ENCODE data around the gene LRRC10.

LRRC10 gene

DNA sequence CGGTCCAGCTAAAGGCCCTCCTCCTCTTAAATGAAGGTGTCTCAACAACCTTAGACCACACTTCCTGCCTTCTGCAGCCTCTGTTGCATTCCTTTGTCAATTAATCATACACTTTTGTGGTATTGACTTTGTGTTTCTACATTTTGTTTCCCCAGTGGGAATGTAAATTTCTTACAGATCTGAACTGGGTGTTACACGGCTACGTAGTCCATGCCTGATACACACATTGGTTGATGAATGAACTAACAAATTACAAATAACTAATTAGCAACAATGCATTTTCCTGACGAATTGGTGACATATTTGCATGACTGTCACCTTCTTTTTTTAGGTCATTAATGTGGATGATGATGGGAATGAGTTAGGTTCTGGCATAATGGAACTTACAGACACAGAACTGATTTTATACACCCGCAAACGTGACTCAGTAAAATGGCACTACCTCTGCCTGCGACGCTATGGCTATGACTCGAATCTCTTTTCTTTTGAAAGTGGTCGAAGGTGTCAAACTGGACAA lies 40.6 kb downstream of the LRRC10 start:
- DNase-seq (ENCODE audit: low read depth, low spot score) = peak; percentile 87

DNA sequence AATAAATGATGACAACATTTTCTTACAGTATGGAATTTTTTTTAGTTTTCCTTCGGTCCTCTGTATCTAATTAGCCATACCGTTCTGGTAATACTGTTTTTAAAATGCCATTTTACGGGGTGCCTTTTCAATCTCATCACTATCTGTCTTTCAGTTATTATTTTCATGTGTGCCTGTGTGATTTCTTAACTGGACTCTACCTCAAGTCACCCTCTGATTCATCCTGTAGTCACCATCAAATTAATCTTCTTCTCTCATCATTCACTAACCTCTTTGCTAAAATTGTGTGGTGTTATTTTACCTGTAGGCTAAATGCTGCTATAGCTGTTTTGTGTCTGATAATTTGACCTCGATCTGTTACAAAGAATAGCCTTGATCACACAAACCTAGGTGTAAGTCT lies 41.5 kb downstream of the LRRC10 start:
- peak; percentile 27 for DNase-seq (ENCODE audit: low read depth, low spot score)

DNA sequence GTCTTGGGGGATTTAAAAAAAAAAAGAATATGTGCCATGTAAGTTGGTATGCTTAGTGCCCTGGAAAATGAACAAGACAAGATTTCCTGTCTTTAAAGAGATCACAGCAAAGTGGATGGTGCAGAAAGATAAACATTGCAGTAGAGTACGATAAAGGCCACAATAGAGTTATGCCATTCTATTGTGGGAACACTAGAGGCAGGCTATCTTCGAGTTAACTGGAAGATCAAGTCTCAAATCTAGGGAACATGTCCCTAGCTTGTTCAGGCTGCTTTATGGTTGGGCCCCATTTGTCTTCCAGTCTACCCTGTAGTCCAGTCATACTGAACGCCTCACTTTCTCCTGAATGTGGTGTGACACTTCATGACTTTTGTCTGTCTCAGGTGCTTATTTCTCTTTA lies 44.1 kb downstream of the LRRC10 start:
- DNase-seq (ENCODE audit: low read depth, low spot score) = no peak

DNA sequence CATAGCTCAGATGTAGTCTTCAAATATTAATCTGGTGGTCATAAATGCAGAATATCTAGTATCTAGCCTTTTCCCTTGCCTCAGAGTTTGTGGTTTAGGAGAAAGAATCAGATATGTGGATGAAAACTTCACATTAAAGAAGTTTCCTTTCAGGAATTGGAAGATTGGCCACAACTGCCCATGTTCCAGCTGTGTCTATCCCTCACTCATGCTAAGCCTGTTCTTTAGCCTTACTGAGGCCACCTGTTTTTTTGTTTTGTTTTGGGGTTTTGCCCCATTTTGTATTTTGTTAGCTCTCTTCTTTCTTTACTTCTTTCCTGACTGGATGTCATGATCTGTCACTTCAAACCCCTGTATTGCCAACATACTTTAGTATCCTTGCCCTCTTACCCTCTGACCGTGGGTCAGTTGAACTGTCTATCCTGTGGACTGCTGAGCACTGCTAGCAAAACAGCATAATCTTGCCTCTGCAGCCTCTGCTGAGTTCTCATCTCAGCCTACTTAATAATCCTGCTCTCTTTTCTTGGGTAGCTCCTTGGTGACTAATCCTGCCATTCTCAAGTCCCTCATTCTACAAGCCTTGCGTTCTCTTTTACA lies 47.4 kb downstream of the LRRC10 start:
- DNase-seq (ENCODE audit: low read depth, low spot score) = peak; percentile 32
